Measurements from ENCODE around the gene LAMA4. TPM values are rescaled to one million over a fixed set of nuclear protein-coding genes. Genes with fewer than 3 reads are reported as not detected.
A peak's percentile ranks its signal among the peaks of the same experiment; 100 is the strongest.
"Not testable (repeated sequence)": the region's sequence is repeated elsewhere in the genome, so short reads cannot be mapped to it uniquely, and the experiment has no call there.

The LAMA4 gene
- total and polyA plus RNA-seq, 8 donors, result 9.7 to 324 (median 43.9) TPM

DNA sequence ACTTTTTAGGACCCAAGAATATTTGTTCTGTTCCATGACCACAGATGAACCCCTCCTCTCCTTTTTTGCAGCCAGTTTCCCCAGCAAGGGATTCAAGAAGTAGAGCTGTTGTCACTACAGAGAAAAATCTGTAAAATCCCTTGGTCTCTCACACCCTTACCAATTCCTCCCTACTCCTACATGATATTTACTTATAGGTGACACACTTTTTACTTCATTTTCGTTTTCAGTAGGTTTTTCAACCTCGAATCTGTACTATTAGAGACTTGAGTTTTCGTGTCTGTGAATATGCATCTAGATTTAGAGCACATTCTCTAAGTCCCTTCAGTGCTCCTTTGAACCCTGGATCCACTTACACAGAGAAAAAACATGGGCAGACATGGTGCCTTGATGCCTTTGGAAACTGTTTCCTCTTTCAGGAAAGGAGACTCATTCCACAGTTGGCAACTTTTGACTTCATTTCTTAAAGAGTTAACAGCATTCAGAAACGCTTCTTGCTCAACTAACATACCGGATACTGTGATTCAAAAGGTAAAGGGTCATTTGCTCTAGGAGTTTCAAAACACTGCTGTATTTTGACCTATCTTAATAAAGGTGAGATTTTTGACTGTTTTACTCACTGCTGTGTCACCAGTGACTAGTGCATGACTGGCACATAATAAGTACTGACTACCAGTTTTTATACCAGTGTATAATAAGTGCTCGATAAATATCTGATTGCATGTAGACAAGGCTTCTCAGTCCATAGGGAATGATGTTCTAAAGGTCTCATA, 50.6 kb downstream of the LAMA4 start:
- TF ChIP-seq, protein P1, sequence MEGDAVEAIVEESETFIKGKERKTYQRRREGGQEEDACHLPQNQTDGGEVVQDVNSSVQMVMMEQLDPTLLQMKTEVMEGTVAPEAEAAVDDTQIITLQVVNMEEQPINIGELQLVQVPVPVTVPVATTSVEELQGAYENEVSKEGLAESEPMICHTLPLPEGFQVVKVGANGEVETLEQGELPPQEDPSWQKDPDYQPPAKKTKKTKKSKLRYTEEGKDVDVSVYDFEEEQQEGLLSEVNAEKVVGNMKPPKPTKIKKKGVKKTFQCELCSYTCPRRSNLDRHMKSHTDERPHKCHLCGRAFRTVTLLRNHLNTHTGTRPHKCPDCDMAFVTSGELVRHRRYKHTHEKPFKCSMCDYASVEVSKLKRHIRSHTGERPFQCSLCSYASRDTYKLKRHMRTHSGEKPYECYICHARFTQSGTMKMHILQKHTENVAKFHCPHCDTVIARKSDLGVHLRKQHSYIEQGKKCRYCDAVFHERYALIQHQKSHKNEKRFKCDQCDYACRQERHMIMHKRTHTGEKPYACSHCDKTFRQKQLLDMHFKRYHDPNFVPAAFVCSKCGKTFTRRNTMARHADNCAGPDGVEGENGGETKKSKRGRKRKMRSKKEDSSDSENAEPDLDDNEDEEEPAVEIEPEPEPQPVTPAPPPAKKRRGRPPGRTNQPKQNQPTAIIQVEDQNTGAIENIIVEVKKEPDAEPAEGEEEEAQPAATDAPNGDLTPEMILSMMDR (IDR thresholded peaks at IDR 0.05), result no peak
- peak in 1 of 3 donors; percentile 53 for TF ChIP-seq POLR2AphosphoS5 (IDR thresholded peaks at IDR 0.05)
- H3K4me3 ChIP-seq, result no peak overlapping the region
- peak overlapping the region in 4 of 5 donors; percentile 63 to 76 (median 66) for H3K27ac ChIP-seq
- DNase-seq, result no peak
- H3K27me3 ChIP-seq, result no peaks in the 10 kb centered on the region
- peaks cover 0 to 29% (median 19%) of the 10 kb centered on the region in 4 donors for H3K4me1 ChIP-seq
- 52 to 62% (median 57%) methylated on average over 6 of the region's 6 CpGs for WGBS, 5 donors
- H3K9me3 ChIP-seq, result no peaks in the 10 kb centered on the region
- intact Hi-C loops (cut with DNase I; ENCODE audit: low total_unique reads), result no loop called here
- peaks cover 0 to 39% (median 7%) of the 10 kb centered on the region in 4 donors for H3K36me3 ChIP-seq

DNA sequence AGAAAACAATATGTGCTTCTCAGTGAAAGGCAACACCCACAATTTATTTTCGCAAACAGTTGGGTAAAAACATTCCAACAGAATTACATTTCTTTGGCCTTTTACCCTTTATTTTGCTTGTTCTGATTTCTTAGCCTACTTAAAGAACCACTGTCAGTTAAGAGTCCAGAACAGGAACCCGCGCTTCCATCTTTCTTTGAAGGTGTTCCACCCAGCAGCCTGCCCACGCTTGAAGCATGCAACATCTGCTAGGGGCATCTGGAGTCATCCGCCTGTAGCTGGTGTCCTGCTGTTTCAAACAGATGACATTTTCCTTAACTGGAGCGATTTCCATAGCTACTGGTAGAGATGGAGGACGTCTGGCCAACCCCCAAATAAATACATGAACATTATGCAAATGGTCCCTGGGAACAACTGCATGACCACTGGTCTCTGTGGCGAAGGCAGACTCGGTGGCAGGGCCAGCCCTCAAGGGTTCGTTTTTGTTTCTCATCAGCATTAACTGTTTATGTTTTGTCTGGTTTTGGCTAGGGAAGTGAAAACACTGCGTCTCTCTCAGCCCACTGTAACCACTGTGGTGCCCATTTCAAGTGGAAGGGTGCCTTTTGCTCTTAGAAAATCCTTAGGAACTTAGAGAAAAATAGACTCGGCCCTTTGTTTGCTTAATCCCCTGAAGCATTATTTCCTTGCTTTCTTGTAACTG, 51.6 kb downstream of the LAMA4 start:
- DNase-seq, result no peak
- 53 to 69% (median 66%) methylated on average over 12 of the region's 12 CpGs for WGBS, 5 donors
- H3K27me3 ChIP-seq, result no peaks in the 10 kb centered on the region
- TF ChIP-seq, protein P1 (IDR thresholded peaks at IDR 0.05), result no peak
- TF ChIP-seq POLR2AphosphoS5 (IDR thresholded peaks at IDR 0.05), result no peak
- no peak for TF ChIP-seq EP300 (IDR thresholded peaks at IDR 0.05)
- no peak for TF ChIP-seq POLR2A (IDR thresholded peaks at IDR 0.05)
- intact Hi-C loops (cut with DNase I; ENCODE audit: low total_unique reads), result no loop called here
- H3K9me3 ChIP-seq, result no peaks in the 10 kb centered on the region
- peak overlapping the region; percentile 24 to 76 (median 64) for H3K27ac ChIP-seq
- peaks cover 0 to 35% (median 19%) of the 10 kb centered on the region in 4 donors for H3K4me1 ChIP-seq
- no peak overlapping the region for H3K4me3 ChIP-seq
- H3K36me3 ChIP-seq, result peaks cover 0 to 39% (median 7%) of the 10 kb centered on the region in 4 donors

DNA sequence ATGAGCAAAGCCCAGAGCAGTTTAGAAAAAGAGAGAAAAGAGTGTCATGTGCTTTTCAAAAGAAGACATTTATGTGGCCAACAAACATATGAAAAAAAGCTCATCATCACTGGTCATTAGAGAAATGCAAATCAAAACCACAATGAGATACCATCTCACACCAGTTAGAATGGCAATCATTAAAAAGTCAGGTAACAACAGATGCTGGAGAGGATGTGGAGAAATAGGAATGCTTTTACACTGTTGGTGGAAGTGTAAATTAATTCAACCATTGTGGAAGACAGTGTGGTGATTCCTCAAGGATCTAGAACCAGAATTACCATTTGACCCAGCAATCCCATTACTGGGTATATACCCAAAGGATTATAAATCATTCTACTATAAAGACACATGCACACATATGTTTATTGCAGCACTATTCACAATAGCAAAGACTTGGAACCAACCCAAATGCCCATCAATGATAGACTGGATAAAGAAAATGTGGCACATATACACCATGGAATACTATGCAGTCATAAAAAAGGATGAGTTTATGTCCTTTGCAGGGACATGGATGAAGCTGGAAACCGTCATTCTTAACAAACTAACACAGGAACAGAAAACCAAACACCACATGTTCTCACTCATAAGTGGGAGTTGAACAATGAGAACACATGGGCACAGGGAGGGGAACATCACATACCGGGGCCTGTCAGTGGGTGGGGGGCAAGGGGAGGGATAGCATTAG, 54.0 kb downstream of the LAMA4 start:
- DNase-seq; H3K4me3 ChIP-seq; H3K9me3 ChIP-seq; H3K27me3 ChIP-seq; H3K27ac ChIP-seq; intact Hi-C loops (cut with DNase I; ENCODE audit: low total_unique reads): not testable (repeated sequence)
- H3K4me1 ChIP-seq, result peaks cover 0 to 30% (median 14%) of the 10 kb centered on the region in 4 donors
- WGBS, 5 donors, result 86 to 95% (median 92%) methylated on average over 2 of the region's 2 CpGs
- H3K36me3 ChIP-seq, result peaks cover 0 to 21% (median 0%) of the 10 kb centered on the region in 4 donors

DNA sequence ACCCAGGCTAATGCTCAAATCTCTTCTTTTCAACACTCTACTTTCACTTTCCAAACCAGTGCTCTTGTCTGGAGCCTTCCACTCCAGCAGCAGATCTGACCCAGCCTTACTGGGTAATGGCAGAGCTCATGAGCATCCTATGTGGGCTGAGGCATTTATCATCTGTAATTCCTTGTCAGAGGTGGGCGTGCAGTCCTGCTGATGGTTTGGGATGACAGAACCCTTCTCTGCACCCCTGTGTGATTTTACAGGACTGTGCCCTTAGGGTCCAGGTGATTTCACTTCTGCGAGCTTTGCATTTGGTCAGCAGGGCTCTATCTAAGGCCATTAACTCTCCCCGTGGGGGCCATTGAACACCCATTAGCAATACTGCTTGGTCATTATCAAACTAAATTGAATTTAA, 55.4 kb downstream of the LAMA4 start:
- TF ChIP-seq POLR2A (IDR thresholded peaks at IDR 0.05) (no peak), POLR2AphosphoS5 (IDR thresholded peaks at IDR 0.05) (no peak), EP300 (IDR thresholded peaks at IDR 0.05) (no peak)
- TF ChIP-seq, protein P1 (IDR thresholded peaks at IDR 0.05), result no peak
- H3K27me3 ChIP-seq, result no peaks in the 10 kb centered on the region
- H3K36me3 ChIP-seq, result peaks cover 0 to 20% (median 0%) of the 10 kb centered on the region in 4 donors
- H3K27ac ChIP-seq, result peak overlapping the region in 1 of 5 donors; percentile 43
- H3K4me1 ChIP-seq, result peaks cover 0 to 24% (median 9%) of the 10 kb centered on the region in 4 donors
- no peak for DNase-seq
- intact Hi-C loops (cut with DNase I; ENCODE audit: low total_unique reads), result no loop called here
- WGBS, 5 donors, result 73 to 83% (median 82%) methylated on average over 2 to 3 of the region's 3 CpGs
- no peaks in the 10 kb centered on the region for H3K9me3 ChIP-seq
- no peak overlapping the region for H3K4me3 ChIP-seq
